ENCODE measurements around the gene VPS25.

VPS25 gene

DNA sequence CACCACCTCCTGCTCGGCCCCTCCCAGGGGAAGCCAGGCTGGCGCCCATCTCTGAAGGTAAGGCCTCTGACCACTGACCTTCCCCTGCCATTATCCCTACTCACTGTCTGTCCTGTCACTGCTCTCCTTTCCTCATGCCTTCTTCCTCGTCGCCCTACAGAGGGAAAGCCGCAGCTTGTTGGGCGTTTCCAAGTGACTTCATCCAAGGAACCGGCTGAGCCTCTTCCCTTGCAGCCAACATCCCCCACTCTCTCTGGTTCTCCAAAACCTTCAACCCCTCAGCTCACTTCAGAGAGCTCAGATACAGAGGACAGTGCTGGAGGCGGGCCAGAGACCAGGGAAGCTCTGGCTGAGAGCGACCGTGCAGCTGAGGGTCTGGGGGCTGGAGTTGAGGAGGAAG is 22.2 kb downstream of the VPS25 start:
- DNase-seq (ENCODE audit: low spot score), result no peak

DNA sequence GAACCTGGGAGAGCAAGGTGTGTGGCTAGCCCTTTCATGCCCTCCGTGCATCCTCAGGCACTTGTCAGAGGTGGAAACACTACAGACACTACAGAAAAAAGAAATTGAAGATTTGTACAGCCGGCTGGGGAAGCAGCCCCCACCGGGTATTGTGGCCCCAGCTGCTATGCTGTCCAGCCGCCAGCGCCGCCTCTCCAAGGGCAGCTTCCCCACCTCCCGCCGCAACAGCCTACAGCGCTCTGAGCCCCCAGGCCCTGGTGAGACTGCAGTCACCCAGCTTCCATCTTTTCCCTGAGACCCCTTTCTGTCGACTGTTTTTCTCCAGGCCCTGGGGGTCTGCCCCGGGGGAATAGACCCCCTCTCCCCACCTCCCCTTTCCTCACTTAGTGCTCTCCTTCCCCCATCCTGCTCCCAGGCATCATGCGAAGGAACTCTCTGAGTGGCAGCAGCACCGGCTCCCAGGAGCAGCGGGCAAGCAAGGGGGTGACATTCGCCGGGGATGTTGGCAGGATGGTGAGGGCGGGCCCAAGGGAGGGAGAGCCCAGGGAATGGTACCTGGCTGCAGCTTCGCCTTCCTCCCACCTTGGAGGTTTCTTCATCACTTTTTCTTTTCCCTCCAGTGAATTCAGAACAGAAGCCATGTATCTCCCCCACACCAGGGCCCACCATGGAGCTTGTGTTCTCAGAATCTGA is 23.0 kb downstream of the VPS25 start:
- DNase-seq (ENCODE audit: low spot score), result no peak

DNA sequence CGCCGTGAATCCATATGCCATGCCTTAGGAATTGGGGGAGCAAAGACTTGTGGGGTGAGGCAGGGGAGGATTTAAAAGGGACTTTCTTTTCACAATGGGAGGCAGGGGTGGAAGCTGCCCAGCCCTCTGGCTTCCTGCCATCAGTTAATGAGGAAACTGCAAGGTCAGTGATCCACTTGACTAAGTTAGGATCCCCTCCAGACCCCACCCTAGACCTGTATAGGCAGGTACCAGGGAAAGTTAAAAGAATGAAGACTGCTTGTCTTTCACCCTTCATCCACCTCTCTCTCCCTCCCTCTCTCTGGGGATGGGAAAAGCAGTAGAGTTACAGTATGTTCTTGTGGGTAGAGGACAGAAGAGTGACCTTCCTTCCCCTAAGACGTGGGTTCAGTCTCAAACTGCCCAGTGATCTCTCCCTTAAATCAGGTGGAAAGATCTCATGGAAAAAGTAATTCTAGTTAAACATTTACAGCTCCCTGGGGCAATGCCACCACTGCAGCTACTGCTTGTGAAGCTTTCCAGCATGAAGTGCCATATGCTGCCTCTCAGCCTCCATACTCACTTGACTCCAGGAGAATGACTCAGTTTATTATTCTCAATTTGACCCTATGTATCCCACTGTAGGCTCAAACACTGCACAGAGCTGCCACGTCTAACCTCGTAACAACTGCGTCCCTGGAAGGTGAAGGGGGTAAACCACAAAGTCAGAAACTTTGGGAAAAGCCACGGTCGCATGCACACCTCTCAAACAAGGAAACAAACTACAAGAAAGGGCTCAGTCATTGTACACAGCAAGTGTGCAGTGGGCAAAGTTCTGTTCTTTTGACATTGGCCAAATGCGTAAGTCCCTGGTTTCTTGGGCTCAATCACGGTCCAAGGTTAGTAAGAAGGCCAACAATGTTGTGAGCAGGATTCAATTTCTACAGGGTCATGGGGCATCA is 24.1 kb downstream of the VPS25 start:
- DNase-seq (ENCODE audit: low spot score), result no peak

DNA sequence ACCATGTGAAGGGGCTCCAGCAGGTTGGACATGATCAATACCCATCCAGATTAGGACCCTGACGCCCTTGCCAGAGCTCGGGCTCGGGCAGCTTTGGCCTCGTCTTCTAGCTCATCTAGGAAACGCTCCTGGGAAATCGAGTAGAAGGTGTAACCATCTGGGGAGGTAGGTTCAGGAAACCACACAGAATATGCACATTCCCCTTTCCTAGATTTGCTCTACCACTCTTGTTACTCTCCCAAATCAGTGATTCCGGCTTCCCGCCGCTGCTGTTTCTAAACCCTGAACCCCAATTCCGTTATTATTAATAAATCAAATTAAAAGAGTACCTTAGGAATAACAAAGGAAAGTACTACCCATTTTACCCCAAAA is 24.7 kb downstream of the VPS25 start:
- no peak for DNase-seq (ENCODE audit: low spot score)

DNA sequence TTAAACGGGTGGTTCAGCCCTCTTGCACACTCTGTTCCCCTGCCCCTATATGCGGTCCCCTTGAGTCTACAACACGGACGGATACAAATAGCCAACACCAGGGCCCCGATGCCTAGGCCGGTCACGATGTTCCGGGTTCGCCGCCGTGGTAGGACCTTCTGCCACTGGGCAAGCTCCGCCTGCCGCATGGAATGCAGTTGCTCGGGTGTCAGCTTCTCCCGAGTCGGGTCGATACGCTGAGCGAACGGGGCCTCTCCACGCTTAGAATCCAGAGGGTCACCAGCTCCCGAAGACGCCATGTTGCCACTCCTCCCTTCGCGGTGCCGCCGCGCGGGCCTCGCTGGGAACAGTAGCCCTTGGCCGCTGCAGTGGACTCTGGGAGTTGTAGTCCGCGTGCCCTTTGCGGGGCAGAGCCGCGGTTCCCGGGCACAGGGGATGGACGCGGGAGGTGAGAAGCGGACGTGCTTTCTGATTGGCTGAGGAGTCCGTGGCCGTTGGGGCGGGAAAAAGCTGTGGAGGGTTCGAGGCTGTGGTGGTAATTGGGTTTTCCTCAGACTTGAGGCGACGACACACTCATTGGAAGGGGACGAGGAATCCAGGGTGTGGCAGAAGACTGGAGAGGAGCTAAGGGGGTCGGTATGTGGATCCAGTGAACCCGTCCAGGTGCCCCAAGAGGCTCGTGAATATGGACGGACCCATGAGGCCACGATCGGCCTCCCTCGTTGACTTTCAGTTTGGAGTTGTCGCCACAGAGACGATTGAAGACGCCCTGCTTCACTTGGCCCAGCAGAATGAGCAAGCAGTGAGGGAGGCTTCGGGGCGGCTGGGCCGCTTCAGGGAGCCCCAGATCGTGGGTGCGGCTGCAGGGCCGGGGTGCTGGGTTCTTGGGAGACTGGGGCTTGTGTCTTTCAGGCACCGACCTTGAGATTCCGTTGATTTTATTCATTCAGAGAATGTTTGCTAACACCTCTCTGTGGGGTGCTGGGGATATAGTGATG is 25.4 kb downstream of the VPS25 start, which contains the start of the genes CNTD1 and COA3:
CNTD1 (plus strand) TSS at position 479 of the 998 bp plus-strand sequence; CDS start at position 686, 207 bp downstream.
COA3 (minus strand) TSS at position 322 of the 998 bp plus-strand sequence; CDS start at position 299, 23 bp downstream.
- DNase-seq (ENCODE audit: low spot score), result peak; percentile 88

DNA sequence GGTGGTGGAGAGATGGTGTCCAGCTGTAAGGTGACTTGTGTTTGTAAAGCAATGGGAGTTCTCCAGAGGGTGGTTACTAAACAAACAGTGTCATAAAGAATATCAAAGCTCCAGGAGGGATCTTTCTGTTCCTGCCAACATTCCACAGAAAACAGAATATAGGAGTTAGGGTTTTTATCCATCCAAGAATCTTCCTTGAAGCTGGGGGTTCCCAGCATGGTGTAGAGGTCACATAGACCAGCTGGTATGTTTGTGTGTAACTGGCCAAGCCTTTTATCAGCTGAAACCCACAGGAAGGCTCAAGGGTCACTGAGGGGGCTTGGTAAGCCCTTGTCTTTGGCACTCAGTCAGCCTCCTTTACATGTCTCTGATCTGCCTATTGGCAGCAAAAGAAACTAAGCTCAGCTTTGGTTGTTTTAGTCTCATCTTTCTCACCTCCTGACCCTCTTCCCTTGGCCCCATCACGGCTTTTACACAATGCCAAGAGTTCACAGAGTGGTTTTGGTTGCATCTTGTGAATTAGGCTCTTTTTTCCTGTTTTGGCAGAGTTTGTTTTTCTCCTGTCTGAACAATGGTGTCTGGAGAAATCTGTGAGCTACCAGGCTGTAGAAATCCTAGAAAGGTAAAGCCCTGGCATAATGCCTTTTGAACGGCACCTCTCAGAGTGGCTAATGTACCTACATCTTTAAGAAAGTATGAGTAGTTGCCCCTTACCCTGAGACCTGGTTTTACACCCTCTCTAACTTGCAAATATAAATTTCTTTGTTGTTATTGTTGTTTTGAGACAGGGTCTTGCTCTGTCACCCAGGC is 30.0 kb downstream of the VPS25 start:
- no peak for DNase-seq (ENCODE audit: low spot score)

DNA sequence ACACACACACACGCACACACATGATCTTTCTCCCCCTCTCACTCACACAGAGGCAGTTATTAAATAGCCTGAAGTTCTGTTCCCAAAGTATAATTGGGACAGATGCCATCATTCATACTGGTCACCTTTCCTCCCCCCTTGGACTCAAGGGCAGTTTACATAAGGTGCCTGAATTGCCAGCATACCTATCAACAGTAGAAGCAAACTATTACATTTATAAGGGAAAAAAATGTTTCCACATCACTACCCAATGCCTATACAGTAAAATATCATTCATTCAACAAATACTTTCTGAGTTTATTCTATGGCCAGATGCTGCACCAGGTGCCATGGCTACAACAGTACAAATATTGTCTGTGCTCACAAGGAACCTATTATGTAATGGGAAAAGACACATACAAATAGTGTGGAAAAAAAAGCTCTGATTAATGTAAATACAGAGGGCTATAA is 31.7 kb downstream of the VPS25 start:
- no peak for DNase-seq (ENCODE audit: low spot score)

DNA sequence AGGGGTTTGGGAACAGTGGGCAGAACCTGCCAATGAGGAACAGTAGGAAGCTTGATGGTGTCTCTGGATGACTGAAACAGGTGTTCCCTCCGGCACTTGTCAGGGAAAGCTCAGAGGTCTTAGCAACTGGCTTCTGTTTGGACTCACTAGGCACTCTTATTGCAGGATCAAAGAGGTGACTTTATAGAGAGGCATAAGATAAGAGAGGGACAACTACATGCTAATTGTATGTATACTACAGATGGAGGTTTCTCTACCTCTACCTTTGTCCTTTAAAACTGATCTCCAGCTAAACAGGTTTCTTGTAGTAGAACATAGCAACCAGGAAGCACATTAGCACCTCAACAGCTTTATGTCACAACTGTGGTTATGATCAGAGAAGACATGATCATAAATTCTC is 33.0 kb downstream of the VPS25 start:
- DNase-seq (ENCODE audit: low spot score), result no peak

DNA sequence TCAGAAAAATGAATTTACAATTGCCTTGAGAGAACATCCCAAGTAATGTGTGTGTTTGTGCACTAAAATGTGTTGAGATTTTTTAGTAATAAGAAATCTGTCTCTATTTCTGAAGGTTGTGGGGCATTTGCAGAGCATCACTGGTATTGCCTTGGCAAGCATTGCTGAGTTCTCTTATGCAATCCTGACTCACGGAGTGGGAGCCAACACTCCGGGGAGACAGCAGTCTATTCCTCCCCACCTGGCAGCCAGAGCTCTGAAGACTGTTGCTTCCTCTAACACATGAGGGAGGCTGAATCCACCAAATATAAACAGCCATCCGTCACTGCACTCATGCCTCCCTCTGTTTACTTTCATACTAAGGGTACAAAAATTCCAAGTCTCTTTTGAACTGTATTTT is 36.0 kb downstream of the VPS25 start:
- peak; percentile 80 for DNase-seq (ENCODE audit: low spot score)

DNA sequence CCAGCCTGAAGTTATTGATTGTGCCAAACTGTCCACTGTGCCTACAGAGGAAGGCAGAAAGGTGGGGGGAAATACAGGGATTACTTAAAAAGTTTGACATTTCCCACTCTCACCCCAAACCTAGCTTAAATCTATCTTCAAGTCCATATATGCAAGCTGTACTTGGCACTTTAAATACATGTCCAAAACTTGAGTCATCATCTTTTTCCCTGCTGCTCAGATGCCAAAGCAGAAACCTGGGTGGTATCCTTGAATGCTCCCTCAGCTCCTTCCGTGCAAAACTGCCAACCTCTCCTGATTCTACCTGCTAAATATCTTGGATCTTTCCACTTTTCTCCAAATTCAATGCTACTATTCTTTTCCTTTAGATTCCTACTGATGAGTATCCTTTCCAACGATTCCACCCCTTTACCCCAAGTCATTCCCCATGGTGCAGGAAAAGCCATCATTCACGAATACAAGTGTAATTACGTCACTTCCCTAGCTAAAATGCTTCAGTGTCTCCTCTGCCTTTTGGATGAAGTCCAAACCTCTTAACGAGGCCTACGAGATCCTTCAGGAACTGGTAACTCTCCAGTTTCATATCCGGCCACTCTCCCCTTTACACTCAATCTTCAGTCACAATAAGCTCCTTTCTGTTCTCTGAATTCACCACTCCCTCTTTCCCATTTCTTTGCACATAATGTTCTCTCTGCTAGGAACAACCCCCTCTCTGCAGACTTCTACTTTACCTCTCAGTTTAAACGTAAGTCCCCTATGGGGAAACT is 41.6 kb downstream of the VPS25 start:
- DNase-seq (ENCODE audit: low spot score), result no peak

DNA sequence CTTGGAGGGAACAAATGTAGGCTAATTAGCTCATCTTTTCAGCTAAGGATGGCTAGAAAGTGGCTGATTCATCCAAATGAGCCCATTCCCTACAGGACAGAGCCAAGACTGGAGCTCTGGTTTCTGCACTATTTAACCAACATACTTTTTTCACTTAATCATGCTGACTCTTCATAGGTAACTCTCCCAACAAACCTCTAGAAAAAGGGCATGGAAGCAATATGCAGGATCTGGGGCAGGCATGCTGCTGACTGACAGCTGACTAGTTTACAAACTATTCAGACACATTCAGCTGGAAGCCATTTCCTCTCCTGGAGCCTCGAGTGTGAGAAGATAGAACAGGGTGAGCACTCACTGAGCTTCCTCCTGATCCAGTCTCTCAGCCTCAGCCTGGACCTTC is 44.6 kb downstream of the VPS25 start:
- no peak for DNase-seq (ENCODE audit: low spot score)

DNA sequence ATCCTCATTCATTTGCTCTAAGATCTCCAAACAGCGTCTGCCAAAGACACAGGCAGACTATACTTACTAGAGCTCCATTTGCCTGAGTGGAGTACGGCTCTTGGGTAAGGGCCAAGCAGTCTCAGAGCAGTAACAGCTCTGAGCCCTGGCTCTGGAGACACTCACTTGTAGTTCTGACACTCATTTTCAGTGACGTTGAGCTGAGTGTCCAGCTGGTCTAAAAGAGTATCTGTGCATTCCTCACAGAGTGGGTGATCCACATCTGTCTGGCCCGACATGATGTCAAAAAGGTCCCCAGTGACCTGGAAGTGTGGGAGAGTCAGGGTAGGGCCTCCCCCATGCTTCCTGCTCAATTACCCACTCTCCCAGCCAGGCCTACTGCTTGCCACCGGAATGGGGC is 45.1 kb downstream of the VPS25 start:
- DNase-seq (ENCODE audit: low spot score), result peak; percentile 26

DNA sequence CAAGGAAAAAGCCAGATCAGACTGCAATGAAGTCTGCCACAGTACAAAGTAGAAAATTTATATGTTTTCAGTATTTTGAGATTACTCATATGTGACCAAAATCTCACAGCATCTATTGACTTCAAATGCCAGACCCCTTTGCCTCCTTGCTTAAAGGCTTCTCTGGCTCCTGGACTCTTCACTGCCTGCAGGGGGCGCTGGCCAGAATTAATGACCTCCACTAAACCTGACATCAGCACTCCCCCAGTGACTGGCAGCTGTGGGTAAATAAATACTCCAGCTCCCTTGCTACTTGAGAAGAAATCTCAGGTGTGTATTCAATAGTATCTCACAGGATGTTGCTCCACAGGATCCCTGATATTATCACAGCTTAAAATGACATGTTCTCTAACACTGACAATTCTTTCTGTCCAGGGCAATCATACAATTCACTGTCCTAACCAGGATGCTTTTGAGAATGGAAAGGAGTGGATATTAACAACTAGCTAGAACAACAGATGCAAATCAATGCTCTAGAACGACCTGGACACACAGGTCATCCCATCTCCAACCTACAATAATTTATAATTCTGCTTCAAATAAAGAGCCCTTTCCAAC is 46.8 kb downstream of the VPS25 start:
- no peak for DNase-seq (ENCODE audit: low spot score)

DNA sequence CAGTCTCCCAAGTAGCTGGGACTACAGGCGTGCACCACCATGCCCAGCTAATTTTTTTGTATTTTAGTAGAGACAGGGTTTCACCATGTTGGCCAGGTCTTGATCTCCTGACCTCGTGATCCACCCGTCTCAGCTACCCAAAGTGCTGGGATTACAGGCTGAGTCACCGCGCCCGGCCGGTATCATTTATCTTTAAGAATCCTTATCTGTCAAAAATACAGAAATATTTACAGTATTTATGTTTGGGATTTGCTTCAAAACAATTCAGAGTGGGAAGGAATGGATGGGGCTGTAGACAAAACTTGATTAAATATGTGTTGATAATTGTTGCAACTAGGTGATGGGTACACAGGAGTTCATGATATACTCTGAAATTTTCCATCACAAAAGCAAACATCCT is 47.9 kb downstream of the VPS25 start:
- no peak for DNase-seq (ENCODE audit: low spot score)

DNA sequence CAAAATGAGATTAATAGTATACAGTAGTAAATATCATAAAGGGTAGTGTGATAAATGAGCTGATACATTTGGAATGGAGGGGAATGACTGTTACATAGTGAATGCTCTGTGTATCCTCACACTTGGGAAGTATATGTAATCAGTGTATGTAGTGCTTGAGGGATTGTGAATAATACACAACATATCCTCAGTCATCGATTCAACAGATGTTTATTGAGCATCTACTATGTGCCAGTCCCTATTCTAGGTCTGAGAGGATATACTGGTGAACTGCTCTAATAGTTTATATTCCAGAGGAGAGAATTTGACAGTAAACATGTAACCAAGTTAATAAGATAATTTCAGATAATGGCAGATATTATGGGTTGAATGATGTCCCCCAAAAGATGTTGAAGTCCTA is 54.2 kb downstream of the VPS25 start:
- no peak for DNase-seq (ENCODE audit: low spot score)
